IPS DF 19.7 (cell line): ENCODE data around the gene NAE1.
"Not testable (repeated sequence)": the region's sequence is repeated elsewhere in the genome, so short reads cannot be mapped to it uniquely, and the experiment has no call there.

Experiments
- DNase-seq: peaks from one replicate; pipeline ENCODE4 v3.0.0-alpha.2; 2013; ENCODE audit warnings: low read depth, low spot score

The NAE1 gene

GRCh38 chr16:66830422-66831404 lies at the start of gene NAE1:
Gene NAE1 (minus strand): TSS chr16:66830976. CDS start chr16:66830899, 77 bp downstream.
- peak; percentile 40 for DNase-seq

GRCh38 chr16:66878067-66878466 lies 47.3 kb upstream of the NAE1 start:
- no peak for DNase-seq

DNA sequence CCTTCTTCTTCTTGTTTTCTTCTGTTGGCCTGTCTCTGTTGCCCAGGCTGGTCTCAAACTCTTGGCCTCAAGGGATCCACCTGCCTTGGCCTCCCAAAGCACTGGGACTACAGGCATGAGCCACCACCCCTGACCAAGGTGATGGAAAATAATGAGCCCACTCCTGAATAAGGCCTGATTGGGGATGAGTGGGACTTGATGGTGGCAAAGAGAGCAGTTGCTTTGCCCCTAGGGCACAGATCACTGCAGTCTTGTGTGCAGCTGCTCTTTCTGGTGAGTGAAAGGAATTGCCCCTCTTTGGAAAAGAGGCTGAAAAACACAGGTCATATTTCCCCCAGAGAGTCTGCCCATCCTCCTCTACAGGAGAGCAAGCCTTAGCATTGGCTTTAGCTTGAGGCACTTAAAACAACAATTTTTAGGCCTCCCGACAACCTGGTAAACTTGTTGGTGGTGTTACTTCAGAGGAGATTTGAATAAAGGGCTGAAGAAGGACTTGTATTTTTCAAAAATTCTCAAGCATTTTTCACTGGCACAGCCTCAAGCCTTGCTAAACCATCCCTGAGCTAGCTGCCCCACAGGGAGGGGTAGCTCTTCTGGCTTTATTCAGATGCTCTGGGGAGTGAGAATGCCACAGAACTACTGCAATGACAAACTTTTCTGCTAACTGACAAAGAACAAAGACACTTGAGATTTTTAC lies 43.5 kb upstream of the NAE1 start:
- no peak for DNase-seq

DNA sequence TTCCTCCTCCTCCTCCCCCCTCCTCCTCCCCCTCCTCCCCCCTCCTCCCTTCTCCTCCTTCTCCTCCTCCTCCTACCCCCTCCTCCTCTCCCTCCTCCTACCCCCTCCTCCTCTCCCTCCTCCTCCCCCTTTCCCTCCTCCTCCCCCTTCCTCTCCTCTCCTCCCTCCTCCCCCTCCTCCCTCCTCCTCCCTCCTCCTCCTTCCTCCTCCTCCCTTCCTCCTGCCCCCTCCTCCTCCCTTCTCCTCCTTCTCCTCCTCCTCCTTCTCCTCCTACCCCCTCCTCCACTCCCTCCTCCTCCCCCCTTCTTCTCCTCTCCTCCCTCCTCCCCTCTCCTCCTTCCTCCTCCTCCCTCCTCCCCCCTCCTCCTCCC lies 42.9 kb upstream of the NAE1 start:
- no peak for DNase-seq

- DNase-seq = peak; percentile 79
Measured at GRCh38 chr16:66872943-66873684, 42.3 kb upstream of the NAE1 start.

DNA sequence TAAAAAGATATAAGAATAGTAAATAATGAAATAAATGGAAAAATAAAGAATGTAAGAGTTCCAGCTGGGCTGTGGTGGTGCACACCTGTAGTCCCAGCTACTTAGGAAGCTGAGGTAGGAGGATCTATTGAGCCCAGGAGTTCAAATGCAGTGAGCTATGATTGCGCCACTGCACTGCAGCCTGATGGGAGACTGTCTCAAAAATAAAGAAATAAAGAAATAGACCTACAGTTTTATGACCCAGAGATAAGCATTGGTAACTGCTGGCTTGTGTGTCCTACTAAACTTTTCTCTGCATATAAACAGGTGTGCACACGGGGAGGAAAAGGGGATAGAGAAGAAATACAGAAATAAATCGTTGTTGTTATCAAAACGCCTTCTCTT lies 41.8 kb upstream of the NAE1 start:
- DNase-seq = no peak

- no peak for DNase-seq
Measured at GRCh38 chr16:66871840-66872239, 41.1 kb upstream of the NAE1 start.

- DNase-seq = not testable (repeated sequence)
Measured at GRCh38 chr16:66871363-66871762, 40.6 kb upstream of the NAE1 start.

- no peak for DNase-seq
Measured at GRCh38 chr16:66869424-66869823, 38.6 kb upstream of the NAE1 start.

DNA sequence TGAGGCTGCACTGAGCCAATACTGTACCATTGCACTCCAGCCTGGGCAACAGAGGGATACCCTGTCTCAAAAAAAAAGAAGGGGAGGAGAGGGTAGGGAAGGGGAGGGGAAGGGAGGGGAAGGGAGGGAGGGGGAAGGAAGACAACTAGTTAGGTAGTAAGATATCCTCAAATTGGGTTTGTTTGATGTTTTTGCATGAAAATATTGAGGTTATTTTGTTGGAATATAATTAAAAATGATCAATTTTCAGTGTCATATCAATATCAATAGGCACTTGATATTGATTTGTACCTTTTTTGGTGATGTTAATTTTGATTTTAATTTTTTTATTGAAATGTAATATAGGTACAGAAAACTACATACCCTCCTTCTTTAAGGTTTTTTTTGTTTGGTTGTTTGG lies 32.9 kb upstream of the NAE1 start:
- no peak for DNase-seq

DNA sequence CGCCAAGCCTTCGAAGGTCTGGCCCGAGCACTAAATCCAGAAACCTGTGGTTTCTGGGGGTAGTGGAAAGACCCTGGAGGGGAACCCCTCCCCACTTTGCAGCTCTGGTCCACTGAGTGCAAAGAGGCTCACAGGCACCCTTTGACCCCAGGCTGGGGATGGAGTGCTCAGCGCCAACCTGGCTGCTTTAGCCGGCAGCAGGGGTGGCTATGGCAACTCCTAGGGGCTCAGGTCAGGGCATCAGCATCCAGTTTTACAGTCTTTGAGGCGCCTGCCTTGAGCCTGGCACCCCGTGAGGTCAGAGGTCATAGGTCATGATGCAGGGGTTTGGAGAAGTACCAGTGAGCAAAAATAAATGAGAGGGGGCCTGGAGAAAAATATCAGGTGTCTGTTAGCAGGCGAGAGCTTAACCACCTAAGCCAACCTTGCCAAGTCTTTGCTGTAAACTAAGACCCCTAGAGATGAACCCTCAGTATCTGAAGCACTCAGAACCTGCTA lies 31.3 kb upstream of the NAE1 start:
- no peak for DNase-seq

- DNase-seq = no peak
Measured at GRCh38 chr16:66859397-66860068, 28.8 kb upstream of the NAE1 start.

GRCh38 chr16:66858740-66859396 lies 28.1 kb upstream of the NAE1 start:
- DNase-seq = no peak

GRCh38 chr16:66857437-66857836 lies 26.7 kb upstream of the NAE1 start:
- DNase-seq = no peak

DNA sequence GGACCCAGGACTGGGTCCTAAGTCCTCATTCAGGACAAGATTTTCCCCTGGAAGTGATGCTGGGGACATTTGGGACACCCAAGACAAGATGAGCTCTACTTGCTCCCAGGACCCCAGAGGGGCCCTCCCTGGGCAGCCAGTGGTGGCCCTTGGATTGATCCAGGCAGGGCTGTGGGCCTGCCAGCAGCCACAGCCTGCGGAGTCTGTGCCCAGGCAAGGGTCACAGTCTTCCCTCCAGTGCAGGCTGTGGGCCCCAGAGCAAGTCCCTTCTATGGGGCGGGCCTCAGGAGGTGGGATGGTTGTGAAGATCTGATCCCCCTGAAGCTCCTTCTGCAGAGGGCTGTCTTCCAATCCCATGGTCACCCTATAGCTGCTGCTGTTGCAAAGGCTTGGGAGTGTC lies 26.0 kb upstream of the NAE1 start:
- no peak for DNase-seq

DNA sequence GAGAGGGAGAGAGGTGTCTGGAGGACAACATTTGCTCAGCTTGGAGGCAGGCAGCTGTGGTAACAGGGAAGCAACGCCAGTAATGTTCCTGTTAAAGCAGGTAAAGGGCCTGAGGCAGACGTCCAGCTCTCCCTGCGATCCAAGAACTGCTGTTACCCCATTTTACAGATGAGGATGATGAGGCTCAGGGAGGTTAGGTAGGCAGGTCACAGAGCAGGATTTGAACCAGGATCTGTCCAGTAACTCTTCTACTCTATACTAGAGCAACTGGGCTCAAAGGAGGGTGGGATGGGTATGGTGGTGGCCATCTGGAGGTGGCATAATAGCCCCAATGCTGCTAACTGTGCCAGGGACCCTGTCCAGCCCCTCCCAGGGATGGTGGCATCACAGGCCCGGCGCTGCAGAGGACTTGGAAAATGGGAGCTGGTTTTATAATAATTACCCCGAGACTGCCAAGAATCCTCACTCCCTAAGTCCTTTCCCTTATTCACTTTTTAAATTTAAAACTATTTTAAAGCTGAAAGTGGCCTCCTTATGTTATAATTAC lies 25.5 kb upstream of the NAE1 start:
- no peak for DNase-seq

DNA sequence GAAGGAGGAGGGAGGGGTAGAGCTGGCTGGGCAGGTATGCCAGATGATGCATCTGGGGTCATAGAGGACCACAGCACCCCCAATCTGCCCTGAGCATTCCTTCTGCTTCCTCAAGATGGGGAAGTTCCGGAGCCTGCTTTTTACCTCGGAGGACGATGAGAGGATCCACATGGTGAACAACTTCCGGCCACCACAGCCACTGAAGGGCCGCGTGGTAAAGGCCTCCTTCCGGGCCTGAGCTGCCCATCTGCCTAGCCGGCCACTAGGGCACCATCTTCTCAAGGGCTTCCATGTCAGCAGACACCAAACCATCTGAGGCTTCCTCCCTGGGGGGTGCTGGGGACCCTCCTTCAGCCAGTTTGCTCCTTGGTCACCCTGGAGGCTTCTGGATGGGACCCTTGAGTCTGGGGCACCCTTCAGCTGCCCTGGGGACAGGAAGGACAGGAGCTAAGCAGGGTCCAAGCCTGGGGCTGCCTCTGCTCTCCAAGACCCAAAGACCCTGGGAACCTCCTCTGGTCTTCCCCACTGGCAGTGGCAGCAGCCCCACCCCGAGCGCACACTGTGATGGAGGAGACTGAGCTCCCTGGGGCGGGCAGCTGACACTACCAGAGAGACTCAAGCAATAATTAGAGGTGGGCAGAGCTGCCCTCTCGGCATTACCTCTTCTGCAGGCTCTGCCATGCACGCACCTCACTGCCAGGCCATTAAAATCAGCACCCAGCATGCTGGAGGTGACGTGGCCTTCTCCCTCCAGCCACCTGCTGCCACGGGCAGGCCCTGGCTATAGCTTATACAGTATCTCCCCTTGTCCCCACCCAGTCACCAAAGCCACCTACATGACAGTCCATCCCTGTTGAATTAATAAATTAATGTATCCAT lies 22.7 kb upstream of the NAE1 start:
- DNase-seq = no peak

DNA sequence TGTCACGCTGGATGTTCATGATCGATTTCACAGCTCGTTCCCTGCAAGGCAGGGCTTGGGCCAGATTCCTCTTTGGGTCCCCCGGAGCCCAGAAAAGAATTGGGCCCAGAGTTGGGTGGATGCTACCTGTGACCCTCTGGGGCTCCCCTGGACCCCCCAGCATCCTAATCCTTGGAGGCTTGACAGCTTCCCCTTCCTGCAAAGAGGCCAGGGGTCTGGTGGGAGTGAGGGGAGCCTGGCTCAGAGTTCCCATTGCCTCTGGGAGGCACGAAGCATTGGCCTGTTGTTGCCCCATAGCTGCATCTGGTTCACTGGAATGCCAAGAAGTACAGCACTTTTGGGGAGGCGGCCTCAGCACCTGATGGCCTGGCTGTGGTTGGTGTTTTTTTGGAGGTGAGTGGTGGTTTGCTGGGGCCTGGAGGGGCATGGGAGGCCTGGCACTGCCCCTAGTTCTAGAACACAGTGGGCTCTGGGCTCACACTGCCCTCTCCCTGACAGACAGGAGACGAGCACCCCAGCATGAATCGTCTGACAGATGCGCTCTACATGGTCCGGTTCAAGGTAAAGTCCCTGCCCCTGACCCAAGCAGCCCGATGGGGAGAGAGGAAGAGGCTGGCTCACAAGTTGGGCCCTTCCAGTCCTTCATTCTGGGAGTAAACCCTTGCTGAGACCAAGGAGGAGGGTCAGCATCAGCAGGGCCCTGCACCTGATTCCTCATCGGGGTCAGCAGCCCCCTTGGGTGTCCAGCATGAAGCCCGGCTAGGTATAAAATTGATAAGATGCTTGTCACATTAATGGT lies 20.6 kb upstream of the NAE1 start:
- DNase-seq = no peak
